Thoracic aorta (tissue), 2 donors: ENCODE measurements around the gene PIGQ. TPM values are rescaled to one million over a fixed set of nuclear protein-coding genes. Genes with fewer than 3 reads are reported as not detected.
A peak's percentile ranks its signal among the peaks of the same experiment; 100 is the strongest.

Source experiments
- ATAC-seq: fragments of 150-250 bp; one replicate; pipeline ENCODE4 v1.8.0; 2017; ENCODE audit warnings: low read depth; ENCODE audit not compliant: insufficient number of reproducible peaks, low FRiP score
- DNase-seq: peaks from one replicate; pipeline ENCODE4 v3.0.0-alpha.2; 2020; ENCODE audit warnings: low spot score
- H3K27ac ChIP-seq, 2 donors: fragments of 200-600 bp; sonication (generic); 1 replicate in 1 of 2; 2 replicates in 1 of 2; pipeline ENCODE4 v1.5.1; 2016; ENCODE audit warnings: mild to moderate bottlenecking in 2 of 2, moderate library complexity in 2 of 2
- H3K27me3 ChIP-seq: fragments of 200-600 bp; sonication (generic); replicated peaks from 2 replicates; pipeline ENCODE4 v1.6.0; 2016; ENCODE audit warnings: mild to moderate bottlenecking; ENCODE audit not compliant: insufficient read depth
- H3K36me3 ChIP-seq: fragments of 200-600 bp; sonication (generic); one replicate; pipeline ENCODE4 v1.5.1; 2016
- H3K4me1 ChIP-seq, 2 donors: fragments of 200-600 bp; sonication (generic); 1 replicate in 1 of 2; 2 replicates in 1 of 2; pipeline versions ENCODE4 v1.5.1 to v1.6.0; 2016; ENCODE audit warnings: low read depth in 2 of 2, mild to moderate bottlenecking in 1 of 2; ENCODE audit not compliant: control insufficient read depth in 1 of 2
- H3K4me3 ChIP-seq: fragments of 200-600 bp; sonication (generic); 2 replicates; pipeline ENCODE4 v1.5.1; 2016; ENCODE audit warnings: mild to moderate bottlenecking
- H3K9me3 ChIP-seq: fragments of 200-600 bp; sonication (generic); 2 replicates; pipeline ENCODE4 v1.5.1; 2016
- CTCF ChIP-seq: fragments of 200-600 bp; sonication (generic); IDR thresholded peaks from one replicate; pipeline ENCODE4 v1.5.1; 2019; ENCODE audit warnings: antibody characterized with exemption
- total RNA-seq, 2 donors: library from RNA; depleted of rRNA; stranded (reverse); fragments of >200 nt; gene quantifications; one replicate each; pipeline versions ENCODE4 v1.1.0 to v1.2.3, GENCODE V29; 2016

Gene PIGQ
- total RNA-seq, 2 donors from 2014 or later, result 54.2 to 80.1 TPM

GRCh38 chr16:585351-585750 lies 15.6 kb downstream of the PIGQ start:
- H3K4me1 ChIP-seq, result peaks cover 9 to 24% of the 10 kb centered on the region in 2 donors
- DNase-seq (no peak), ATAC-seq (no peak)
- H3K4me3 ChIP-seq, result no peak overlapping the region
- TF ChIP-seq CTCF, result no peak
- no peaks in the 10 kb centered on the region for H3K27me3 ChIP-seq
- no peaks in the 10 kb centered on the region for H3K9me3 ChIP-seq
- H3K27ac ChIP-seq, result no peak overlapping the region
- no peaks in the 10 kb centered on the region for H3K36me3 ChIP-seq

GRCh38 chr16:586047-586644 lies 16.4 kb downstream of the PIGQ start:
- Histone ChIP-seq H3K9me3 (no peaks in the 10 kb centered on the region), H3K27ac (no peak overlapping the region), H3K4me1 (peaks cover 15 to 31% of the 10 kb centered on the region in 2 donors), H3K27me3 (no peaks in the 10 kb centered on the region), H3K36me3 (no peaks in the 10 kb centered on the region), H3K4me3 (no peak overlapping the region)
- TF ChIP-seq CTCF, result no peak
- ATAC-seq (no peak), DNase-seq (no peak)

GRCh38 chr16:586645-587590 lies 17.1 kb downstream of the PIGQ start:
- H3K4me3 ChIP-seq, result no peak overlapping the region
- no peaks in the 10 kb centered on the region for H3K27me3 ChIP-seq
- peaks cover 19 to 38% of the 10 kb centered on the region in 2 donors for H3K4me1 ChIP-seq
- DNase-seq, result no peak
- no peaks in the 10 kb centered on the region for H3K9me3 ChIP-seq
- ATAC-seq, result no peak
- no peak overlapping the region for H3K27ac ChIP-seq
- H3K36me3 ChIP-seq, result no peaks in the 10 kb centered on the region
- TF ChIP-seq CTCF, result no peak

- DNase-seq (peak; percentile 19), ATAC-seq (peak; percentile 8)
These were observed 18.8 kb downstream of the PIGQ start for GRCh38 chr16:588639-588888.

More at GRCh38 chr16:588639-588888, 18.8 kb downstream of the PIGQ start:
- TF ChIP-seq CTCF, result no peak
- Histone ChIP-seq H3K36me3 (no peaks in the 10 kb centered on the region), H3K27me3 (no peaks in the 10 kb centered on the region), H3K27ac (peak overlapping the region; percentile 90 to 98), H3K4me1 (peaks cover 19 to 47% of the 10 kb centered on the region in 2 donors), H3K4me3 (peak overlapping the region; percentile 98), H3K9me3 (no peaks in the 10 kb centered on the region)
